Measurements from ENCODE around the gene RUNDC3A.
"Not testable (repeated sequence)": the region's sequence is repeated elsewhere in the genome, so short reads cannot be mapped to it uniquely, and the experiment has no call there.

RUNDC3A gene

DNA sequence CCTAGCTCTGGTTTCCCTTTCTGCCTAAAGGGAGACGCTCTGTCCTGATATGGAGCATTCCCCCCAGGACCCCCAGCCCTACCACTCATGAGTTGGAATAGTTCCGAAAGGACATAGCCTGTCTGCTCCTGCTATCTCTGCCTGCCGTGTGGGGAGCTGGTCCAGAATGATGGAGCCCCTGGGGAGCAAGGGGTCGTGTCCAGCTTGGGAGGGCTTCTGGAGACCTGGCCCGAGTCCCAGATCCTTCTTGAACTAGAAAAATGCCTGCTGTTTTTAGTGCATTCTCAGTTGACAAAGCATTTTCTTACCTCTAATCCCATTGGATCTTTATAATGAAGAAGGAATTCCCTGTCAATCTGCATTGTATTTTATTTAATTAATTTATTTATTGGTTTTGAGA lies 27.6 kb downstream of the RUNDC3A start:
- no peak for DNase-seq (ENCODE audit: insufficient read length, low spot score)
- TF ChIP-seq SPI1 (IDR thresholded peaks at IDR 0.05; ENCODE audit: low read depth, low read length) = no peak
- no peak for TF ChIP-seq PAX5 (IDR thresholded peaks at IDR 0.05; ENCODE audit: insufficient read depth, low read length, severe bottlenecking)
- no peak for TF ChIP-seq POLR2A (IDR thresholded peaks at IDR 0.05; ENCODE audit: low read depth, low read length)
- TF ChIP-seq POLR2AphosphoS5 (IDR thresholded peaks at IDR 0.05; ENCODE audit: low read depth, low read length) = no peak
- TF ChIP-seq TAF1 (IDR thresholded peaks at IDR 0.05; ENCODE audit: low read depth, low read length) = no peak
- TF ChIP-seq POU2F2 (IDR thresholded peaks at IDR 0.05; ENCODE audit: low read depth, low read length) = no peak
- FAIRE-seq = no peak

DNA sequence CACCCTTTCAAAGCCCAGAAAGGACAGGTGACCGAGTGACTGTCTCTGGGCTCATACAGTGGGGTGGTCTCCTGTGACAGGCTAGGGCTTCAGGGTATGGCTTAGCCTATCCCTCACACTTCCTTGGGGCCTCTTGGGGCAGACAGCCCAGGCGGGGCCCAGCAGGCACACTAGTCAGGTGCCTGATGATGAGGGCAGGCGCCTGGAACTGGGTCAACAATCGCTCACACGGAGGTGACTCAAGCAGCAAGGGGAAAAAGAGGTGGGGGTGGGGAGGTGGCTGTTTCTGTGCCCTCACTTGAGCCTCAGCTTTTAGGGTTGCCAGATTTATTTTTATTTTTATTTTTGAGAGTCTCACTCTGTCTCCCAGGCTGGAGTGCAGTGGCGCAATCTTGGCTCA lies 30.3 kb downstream of the RUNDC3A start:
- DNase-seq (ENCODE audit: insufficient read length, low spot score) (no peak), FAIRE-seq (no peak)
- TF ChIP-seq POLR2A (IDR thresholded peaks at IDR 0.05; ENCODE audit: low read depth, low read length) (no peak), POU2F2 (IDR thresholded peaks at IDR 0.05; ENCODE audit: low read depth, low read length) (no peak), SPI1 (IDR thresholded peaks at IDR 0.05; ENCODE audit: low read depth, low read length) (no peak), POLR2AphosphoS5 (IDR thresholded peaks at IDR 0.05; ENCODE audit: low read depth, low read length) (no peak), PAX5 (IDR thresholded peaks at IDR 0.05; ENCODE audit: insufficient read depth, low read length, severe bottlenecking) (no peak), TAF1 (IDR thresholded peaks at IDR 0.05; ENCODE audit: low read depth, low read length) (no peak)

DNA sequence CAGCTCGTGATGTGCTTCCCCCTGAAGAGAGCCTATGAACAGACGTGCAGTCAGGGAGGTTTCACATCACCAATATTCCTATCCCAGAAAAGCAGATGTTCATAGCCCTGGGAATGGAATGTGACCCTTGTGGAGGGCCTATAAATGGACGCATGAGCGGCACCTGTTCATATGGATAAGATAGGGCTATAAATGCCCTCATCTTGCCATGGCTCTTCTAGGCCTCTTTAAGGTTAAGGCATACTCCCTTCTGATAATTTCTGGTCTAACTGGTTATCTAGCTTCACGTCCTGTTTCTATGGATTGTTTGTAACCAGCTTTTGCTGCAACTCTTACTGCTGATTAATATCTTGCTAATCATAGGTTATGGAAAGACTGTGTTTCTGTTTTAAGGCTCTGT lies 32.2 kb downstream of the RUNDC3A start:
- FAIRE-seq; DNase-seq (ENCODE audit: insufficient read length, low spot score): not testable (repeated sequence)

DNA sequence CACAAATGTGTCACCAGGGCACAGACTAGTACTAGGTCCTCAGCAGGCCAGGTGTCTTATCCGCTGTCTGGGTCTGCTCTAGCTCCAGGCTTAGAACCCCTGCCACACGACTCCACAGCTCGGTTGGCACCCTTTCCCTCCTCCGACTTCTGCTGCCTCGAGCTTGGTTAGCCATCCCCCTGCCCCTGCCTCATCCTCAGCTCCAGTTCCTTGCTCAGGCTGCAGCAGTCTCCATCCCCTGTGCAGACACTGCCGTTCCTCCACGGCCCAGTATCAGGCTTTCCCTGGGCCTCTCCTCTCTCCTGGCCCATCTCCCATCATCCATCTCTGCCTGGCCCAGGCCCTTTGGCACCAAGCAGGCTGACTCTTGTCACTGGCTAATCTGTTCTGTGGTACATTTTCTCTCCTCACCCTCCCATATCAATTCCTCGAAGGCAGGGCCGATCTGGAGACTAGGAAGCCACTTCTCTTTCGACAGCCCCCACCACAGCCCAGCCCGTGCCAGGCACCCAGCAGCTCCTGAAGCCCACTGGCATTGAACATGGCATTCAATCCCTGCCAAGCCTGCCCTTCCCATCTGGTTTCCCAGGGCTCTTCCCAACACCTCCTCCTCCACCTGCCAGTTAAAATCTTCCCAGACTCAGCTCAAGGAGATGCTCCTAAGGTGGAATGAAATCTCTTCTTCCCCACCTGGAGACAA lies 35.3 kb downstream of the RUNDC3A start:
- FAIRE-seq (no peak), DNase-seq (ENCODE audit: insufficient read length, low spot score) (no peak)
- no peak for TF ChIP-seq POU2F2 (IDR thresholded peaks at IDR 0.05; ENCODE audit: low read depth, low read length)
- no peak for TF ChIP-seq TAF1 (IDR thresholded peaks at IDR 0.05; ENCODE audit: low read depth, low read length)
- no peak for TF ChIP-seq POLR2A (IDR thresholded peaks at IDR 0.05; ENCODE audit: low read depth, low read length)
- no peak for TF ChIP-seq SPI1 (IDR thresholded peaks at IDR 0.05; ENCODE audit: low read depth, low read length)
- no peak for TF ChIP-seq POLR2AphosphoS5 (IDR thresholded peaks at IDR 0.05; ENCODE audit: low read depth, low read length)
- TF ChIP-seq PAX5 (IDR thresholded peaks at IDR 0.05; ENCODE audit: insufficient read depth, low read length, severe bottlenecking) = no peak

DNA sequence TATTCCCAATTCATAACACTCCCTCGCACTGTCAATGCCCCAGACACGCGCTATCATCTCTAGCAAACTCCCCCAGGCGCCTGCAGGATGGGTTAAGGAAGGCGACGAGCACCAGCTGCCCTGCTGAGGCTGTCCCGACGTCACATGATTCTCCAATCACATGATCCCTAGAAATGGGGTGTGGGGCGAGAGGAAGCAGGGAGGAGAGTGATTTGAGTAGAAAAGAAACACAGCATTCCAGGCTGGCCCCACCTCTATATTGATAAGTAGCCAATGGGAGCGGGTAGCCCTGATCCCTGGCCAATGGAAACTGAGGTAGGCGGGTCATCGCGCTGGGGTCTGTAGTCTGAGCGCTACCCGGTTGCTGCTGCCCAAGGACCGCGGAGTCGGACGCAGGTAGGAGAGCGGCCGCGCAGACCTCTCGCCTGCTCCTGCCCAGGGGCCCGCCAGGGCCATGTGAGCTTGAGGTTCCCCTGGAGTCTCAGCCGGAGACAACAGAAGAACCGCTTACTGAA lies 36.6 kb downstream of the RUNDC3A start, which contains the start of gene GRN:
Gene GRN, plus strand, starts transcription at position 364 of the 515 bp plus-strand sequence. CDS start 3,863 bp downstream, outside the sequence.
- FAIRE-seq (peak; percentile 94), DNase-seq (ENCODE audit: insufficient read length, low spot score) (peak; percentile 81)
- TF ChIP-seq PAX5 (IDR thresholded peaks at IDR 0.05; ENCODE audit: insufficient read depth, low read length, severe bottlenecking) (no peak), POU2F2 (IDR thresholded peaks at IDR 0.05; ENCODE audit: low read depth, low read length) (peak; percentile 33; the same call in 1 of the 2 replicates), POLR2A (IDR thresholded peaks at IDR 0.05; ENCODE audit: low read depth, low read length) (peak; percentile 91), SPI1 (IDR thresholded peaks at IDR 0.05; ENCODE audit: low read depth, low read length) (peak; percentile 43), TAF1 (IDR thresholded peaks at IDR 0.05; ENCODE audit: low read depth, low read length) (peak; percentile 71), POLR2AphosphoS5 (IDR thresholded peaks at IDR 0.05; ENCODE audit: low read depth, low read length) (peak; percentile 81; the same call in 1 of the 2 replicates)

DNA sequence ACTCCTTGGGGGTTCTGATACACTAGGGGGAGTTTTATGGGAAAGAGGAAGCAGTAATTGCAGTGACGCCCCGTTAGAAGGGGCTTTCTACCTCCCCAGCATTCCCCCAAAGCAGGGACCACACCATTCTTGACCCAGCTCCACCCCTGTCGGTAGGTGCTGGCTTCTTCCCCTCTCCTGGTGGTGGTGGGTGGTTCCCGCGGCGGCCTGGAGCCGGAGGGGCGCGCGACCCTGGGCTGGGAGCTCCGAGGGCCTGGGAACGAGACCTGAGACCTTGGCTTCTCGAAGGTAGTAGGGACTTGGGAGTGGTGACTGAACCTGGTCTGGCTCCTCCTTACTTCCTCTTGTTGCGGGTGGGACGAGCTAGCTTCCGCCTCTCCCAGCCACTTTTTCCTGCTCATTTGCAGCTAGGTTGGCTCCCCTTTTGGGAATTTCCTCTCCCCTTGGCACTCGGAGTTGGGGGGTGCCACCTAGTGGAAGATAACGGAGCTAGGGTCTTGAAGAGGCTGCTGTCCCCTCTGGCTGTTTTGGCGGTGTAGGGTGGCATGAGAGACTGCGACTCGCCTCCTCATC lies 37.1 kb downstream of the RUNDC3A start:
- DNase-seq (ENCODE audit: insufficient read length, low spot score) (no peak), FAIRE-seq (peak; percentile 85)
- no peak for TF ChIP-seq POLR2A (IDR thresholded peaks at IDR 0.05; ENCODE audit: low read depth, low read length)
- TF ChIP-seq POU2F2 (IDR thresholded peaks at IDR 0.05; ENCODE audit: low read depth, low read length) = peak; percentile 50; the same call in 1 of the 2 replicates

DNA sequence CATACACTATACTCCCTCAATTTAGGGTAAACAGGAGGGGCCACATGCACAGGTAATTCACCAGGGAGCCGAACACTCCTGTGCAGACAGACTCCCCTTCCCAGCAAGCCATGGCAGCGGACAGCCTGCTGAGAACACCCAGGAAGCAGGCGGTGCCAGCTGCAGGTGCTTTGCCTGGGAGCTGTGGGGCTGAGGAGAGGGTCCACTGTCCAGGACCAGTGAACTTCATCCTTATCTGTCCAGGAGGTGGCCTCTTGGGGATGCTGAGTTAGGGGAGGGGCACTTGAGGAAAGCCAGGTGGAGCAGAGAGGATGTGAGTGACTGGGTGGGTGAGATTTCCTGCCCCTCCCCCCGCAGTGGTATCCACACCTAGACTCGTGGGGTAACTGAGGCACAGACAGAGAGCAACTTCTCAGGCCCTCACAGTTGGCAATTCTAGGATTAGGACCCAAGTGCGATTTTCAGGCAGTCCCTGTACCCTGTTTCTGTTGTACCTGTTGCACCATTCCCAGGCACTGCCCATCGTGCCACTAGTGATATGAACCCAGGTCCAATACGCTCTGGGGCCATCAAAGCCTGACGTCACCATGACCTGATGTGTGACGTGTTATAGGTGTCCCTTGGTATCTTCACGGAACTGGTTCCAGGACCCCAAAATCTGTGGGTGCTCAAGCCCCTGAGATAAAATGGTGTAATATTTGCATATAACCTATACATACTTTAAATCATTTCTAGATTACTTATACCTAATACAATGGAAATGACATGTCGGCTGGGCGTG lies 37.9 kb downstream of the RUNDC3A start:
- FAIRE-seq (peak; percentile 72), DNase-seq (ENCODE audit: insufficient read length, low spot score) (no peak)
- no peak for TF ChIP-seq POLR2A (IDR thresholded peaks at IDR 0.05; ENCODE audit: low read depth, low read length)
- no peak for TF ChIP-seq POU2F2 (IDR thresholded peaks at IDR 0.05; ENCODE audit: low read depth, low read length)
- no peak for TF ChIP-seq SPI1 (IDR thresholded peaks at IDR 0.05; ENCODE audit: low read depth, low read length)
- no peak for TF ChIP-seq TAF1 (IDR thresholded peaks at IDR 0.05; ENCODE audit: low read depth, low read length)
- no peak for TF ChIP-seq POLR2AphosphoS5 (IDR thresholded peaks at IDR 0.05; ENCODE audit: low read depth, low read length)
- TF ChIP-seq PAX5 (IDR thresholded peaks at IDR 0.05; ENCODE audit: insufficient read depth, low read length, severe bottlenecking) = no peak

DNA sequence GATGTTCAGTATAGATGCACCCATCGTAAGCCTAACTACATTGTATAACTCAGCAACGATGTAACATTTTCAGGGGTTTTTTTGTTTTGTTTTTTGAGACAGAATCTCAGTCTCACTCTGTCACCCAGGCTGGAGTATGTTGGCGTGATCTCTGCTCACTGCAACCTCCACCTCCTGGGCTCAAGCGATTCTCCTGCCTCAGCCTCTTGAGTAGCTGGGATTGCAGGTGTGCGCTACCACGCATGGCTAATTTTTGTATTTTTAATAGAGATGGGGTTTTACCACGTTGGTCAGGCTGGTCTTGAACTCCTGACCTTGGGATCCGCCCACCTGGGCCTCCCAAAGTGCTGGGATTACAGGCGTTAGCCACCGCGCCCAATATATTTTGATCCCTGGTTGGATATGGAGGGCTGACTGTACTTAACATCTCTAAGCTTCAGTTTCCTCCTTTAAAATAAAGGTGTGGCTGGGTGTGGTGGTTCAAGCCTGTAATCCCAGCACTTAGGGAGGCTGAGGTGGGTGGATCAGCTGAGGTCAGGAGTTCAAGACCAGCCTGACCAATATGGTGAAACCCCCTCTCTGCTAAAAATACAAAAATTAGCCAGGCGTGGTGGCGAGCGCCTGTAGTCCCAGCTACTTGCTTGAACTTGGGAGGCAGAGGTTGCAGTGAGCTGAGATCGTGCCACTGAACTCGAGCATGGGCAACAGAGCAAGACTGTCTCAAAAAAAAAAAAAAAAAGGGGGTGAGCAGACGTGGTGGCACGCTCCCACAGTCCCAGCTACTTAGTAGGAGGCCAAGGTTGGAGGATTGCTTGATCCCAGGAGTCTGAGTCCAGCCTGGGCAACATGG lies 39.0 kb downstream of the RUNDC3A start:
- peak; percentile 74 for FAIRE-seq
- not testable (repeated sequence) for DNase-seq (ENCODE audit: insufficient read length, low spot score)
- peak; percentile 3 for TF ChIP-seq PAX5 (IDR thresholded peaks at IDR 0.05; ENCODE audit: insufficient read depth, low read length, severe bottlenecking)
